ENCODE results near the gene HMGN2.
A peak's percentile ranks its signal among the peaks of the same experiment; 100 is the strongest.
"Not testable (repeated sequence)": the region's sequence is repeated elsewhere in the genome, so short reads cannot be mapped to it uniquely, and the experiment has no call there.

Gene HMGN2

GRCh38 chr1:26483980-26484379 lies 11.7 kb downstream of the HMGN2 start:
- Histone ChIP-seq H3K4me1 (peaks cover 0 to 27% (median 17%) of the 10 kb centered on the region in 10 experiments; a peak in 17 of 20 replicates), H3K4me3 (no peak overlapping the region), H3K27me3 (no peaks in the 10 kb centered on the region), H3K9ac (no peak overlapping the region), H3K9me3 (replicated peaks in 1 of 11) (no peaks in the 10 kb centered on the region), H3K4me2 (no peak overlapping the region), H4K20me1 (peaks cover 0 to 10% (median 0%) of the 10 kb centered on the region in 11 experiments; a peak in 2 of 22 replicates), H3K27ac (no peak overlapping the region), H3K36me3 (peaks cover 7 to 38% (median 22%) of the 10 kb centered on the region in 11 experiments; a peak in 20 of 22 replicates)
- no peak for TF ChIP-seq Cebpa-rat (IDR thresholded peaks at IDR 0.05)

- no peak for TF ChIP-seq Cebpa-rat (IDR thresholded peaks at IDR 0.05)
- H3K4me2 ChIP-seq: no peak overlapping the region
- H3K9ac ChIP-seq: no peak overlapping the region
- peaks cover 0 to 29% (median 4%) of the 10 kb centered on the region in 10 experiments; a peak in 9 of 20 replicates for H3K4me1 ChIP-seq
- no peaks in the 10 kb centered on the region for H3K27me3 ChIP-seq
- H3K9me3 ChIP-seq (replicated peaks in 1 of 11): no peaks in the 10 kb centered on the region
- no peaks in the 10 kb centered on the region for H4K20me1 ChIP-seq
- no peak overlapping the region for H3K27ac ChIP-seq
- H3K36me3 ChIP-seq: no peaks in the 10 kb centered on the region
- H3K4me3 ChIP-seq: no peak overlapping the region
Observed at GRCh38 chr1:26490155-26490554, 17.9 kb downstream of the HMGN2 start.

- Histone ChIP-seq H3K27me3 (no peaks in the 10 kb centered on the region), H3K9me3 (replicated peaks in 1 of 11) (no peaks in the 10 kb centered on the region), H3K4me3 (no peak overlapping the region), H4K20me1 (no peaks in the 10 kb centered on the region), H3K36me3 (no peaks in the 10 kb centered on the region), H3K4me1 (peaks cover 0 to 32% (median 13%) of the 10 kb centered on the region in 10 experiments; a peak in 16 of 20 replicates), H3K4me2 (peak overlapping the region in 4 of 11 experiments; percentile 2 to 54 (median 44); a peak in 6 of 22 replicates), H3K9ac (no peak overlapping the region), H3K27ac (no peak overlapping the region)
- no peak for TF ChIP-seq Cebpa-rat (IDR thresholded peaks at IDR 0.05)
Observed at GRCh38 chr1:26493267-26493666, 21.0 kb downstream of the HMGN2 start.

- Histone ChIP-seq H3K9me3 (replicated peaks in 1 of 11) (no peaks in the 10 kb centered on the region), H3K4me2 (peak overlapping the region in 4 of 11 experiments; percentile 2 to 54 (median 44); a peak in 6 of 22 replicates)
Observed at GRCh38 chr1:26493938-26494337, 21.7 kb downstream of the HMGN2 start.

GRCh38 chr1:26496861-26497260 lies 24.6 kb downstream of the HMGN2 start:
- H3K27ac ChIP-seq: no peak overlapping the region
- H3K9me3 ChIP-seq (replicated peaks in 1 of 11): no peaks in the 10 kb centered on the region
- H3K36me3 ChIP-seq: no peaks in the 10 kb centered on the region
- no peak for TF ChIP-seq Cebpa-rat (IDR thresholded peaks at IDR 0.05)
- H3K27me3 ChIP-seq: no peaks in the 10 kb centered on the region
- H3K4me1 ChIP-seq: peaks cover 26 to 56% (median 39%) of the 10 kb centered on the region in 10 experiments
- peak overlapping the region in 6 of 11 experiments; percentile 3 to 59 (median 32); a peak in 8 of 22 replicates for H3K4me2 ChIP-seq
- H3K9ac ChIP-seq: peak overlapping the region in 2 of 11 experiments; percentile 28 to 45; a peak in 1 of 22 replicates
- peaks cover 0 to 7% (median 0%) of the 10 kb centered on the region in 11 experiments; a peak in 2 of 22 replicates for H4K20me1 ChIP-seq
- H3K4me3 ChIP-seq: no peak overlapping the region

More at GRCh38 chr1:26493938-26494337, 21.7 kb downstream of the HMGN2 start:
- Histone ChIP-seq H3K27me3 (no peaks in the 10 kb centered on the region), H3K36me3 (no peaks in the 10 kb centered on the region), H4K20me1 (peaks cover 0 to 5% (median 0%) of the 10 kb centered on the region in 11 experiments; a peak in 2 of 22 replicates), H3K4me3 (no peak overlapping the region), H3K9ac (no peak overlapping the region), H3K4me1 (peaks cover 3 to 37% (median 16%) of the 10 kb centered on the region in 10 experiments; a peak in 19 of 20 replicates), H3K27ac (no peak overlapping the region)
- TF ChIP-seq Cebpa-rat (IDR thresholded peaks at IDR 0.05): no peak

- Histone ChIP-seq H3K9me3 (replicated peaks in 1 of 11) (no peaks in the 10 kb centered on the region), H3K27me3 (no peaks in the 10 kb centered on the region), H3K4me1 (peaks cover 31 to 47% (median 39%) of the 10 kb centered on the region in 10 experiments), H3K9ac (peak overlapping the region in 2 of 11 experiments; percentile 2 to 95; a peak in 1 of 22 replicates), H3K4me3 (no peak overlapping the region), H3K27ac (no peak overlapping the region), H3K4me2 (peak overlapping the region; percentile 89 to 100 (median 98); a peak in 17 of 22 replicates), H4K20me1 (peaks cover 0 to 7% (median 0%) of the 10 kb centered on the region in 11 experiments; a peak in 2 of 22 replicates), H3K36me3 (no peaks in the 10 kb centered on the region)
- no peak for TF ChIP-seq Cebpa-rat (IDR thresholded peaks at IDR 0.05)
Observed at GRCh38 chr1:26498894-26499293, 26.7 kb downstream of the HMGN2 start.

GRCh38 chr1:26500488-26501175 lies 28.4 kb downstream of the HMGN2 start:
- H3K36me3 ChIP-seq: no peaks in the 10 kb centered on the region
- H3K27me3 ChIP-seq: no peaks in the 10 kb centered on the region
- H3K27ac ChIP-seq: peak overlapping the region; percentile 82 to 99 (median 97)
- peak overlapping the region; percentile 89 to 100 (median 98) for H3K4me2 ChIP-seq
- H3K4me1 ChIP-seq: peaks cover 31 to 41% (median 34%) of the 10 kb centered on the region in 10 experiments
- H3K4me3 ChIP-seq: peak overlapping the region; percentile 66 to 94 (median 76)
- H3K9ac ChIP-seq: peak overlapping the region; percentile 84 to 96 (median 93)
- H3K9me3 ChIP-seq (replicated peaks in 1 of 11): no peaks in the 10 kb centered on the region
- no peak for TF ChIP-seq Cebpa-rat (IDR thresholded peaks at IDR 0.05)
- peaks cover 0 to 7% (median 0%) of the 10 kb centered on the region in 11 experiments; a peak in 2 of 22 replicates for H4K20me1 ChIP-seq

- not testable (repeated sequence) for H3K27ac ChIP-seq; H3K9ac ChIP-seq; H3K4me2 ChIP-seq; H3K36me3 ChIP-seq; H3K4me1 ChIP-seq; H3K9me3 ChIP-seq (replicated peaks in 1 of 11); H4K20me1 ChIP-seq; H3K4me3 ChIP-seq; H3K27me3 ChIP-seq
Observed at GRCh38 chr1:26510711-26511110, 38.5 kb downstream of the HMGN2 start.

- H3K27ac ChIP-seq; H3K9me3 ChIP-seq (replicated peaks in 1 of 11); H3K36me3 ChIP-seq; H3K9ac ChIP-seq; H3K27me3 ChIP-seq; H3K4me1 ChIP-seq; H4K20me1 ChIP-seq; H3K4me3 ChIP-seq; H3K4me2 ChIP-seq: not testable (repeated sequence)
Observed at GRCh38 chr1:26515836-26516235, 43.6 kb downstream of the HMGN2 start.

Measured in BLaER1 treated with 17β-estradiol and CSF1 and Interleukin-3, amounts not matched to agents 10 nM and 100 nM (cell line).